ENCODE data around the gene EPN1.

DNA sequence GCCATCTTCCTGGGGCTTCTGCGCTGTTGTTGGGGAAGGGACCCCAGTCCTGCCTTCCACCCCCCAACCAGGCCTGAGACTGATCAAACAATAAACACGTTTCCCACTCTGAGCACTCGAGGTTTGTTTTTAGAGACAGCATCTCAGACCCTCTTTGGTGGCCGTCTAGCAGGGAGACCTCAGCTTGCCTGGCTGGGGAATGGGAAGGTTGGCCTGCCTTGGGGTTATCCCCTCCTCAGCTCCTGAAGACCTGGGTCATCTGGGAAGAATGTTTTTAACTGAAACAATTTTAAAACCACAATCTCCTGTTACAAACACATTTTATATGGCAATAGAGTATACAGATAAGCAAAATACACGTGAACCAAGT lies 29.5 kb upstream of the EPN1 start:
- TF ChIP-seq FOXP2 (optimal IDR thresholded peaks at IDR 0.05; ENCODE audit: control extremely low read depth, extremely low read length, insufficient read depth) (no peak), POLR2AphosphoS5 (IDR thresholded peaks at IDR 0.05; ENCODE audit: borderline replicate concordance, low read depth, low read length) (no peak)
